PFSK-1 (cell line): Measurements from ENCODE around the gene VAT1.

ENCODE experiments used
- FOXP2 ChIP-seq: optimal IDR thresholded peaks from 2 replicates; pipeline ENCODE3; 2011; ENCODE audit warnings: borderline replicate concordance, control low read depth, inconsistent platforms; ENCODE audit not compliant: insufficient read depth; ENCODE audit errors: extremely low read length, extremely low read depth
- POLR2AphosphoS5 ChIP-seq: IDR thresholded peaks from 2 replicates; pipeline ENCODE4 v1.6.1; 2012; ENCODE audit warnings: low read depth, mild to moderate bottlenecking, control low read depth, low read length, moderate library complexity
- SIN3A ChIP-seq: IDR thresholded peaks from 2 replicates; pipeline ENCODE4 v1.6.1; 2012; ENCODE audit warnings: mild to moderate bottlenecking, low read length, moderate library complexity, borderline replicate concordance; ENCODE audit not compliant: insufficient read depth
- TAF1 ChIP-seq: IDR thresholded peaks from 2 replicates; pipeline ENCODE4 v1.6.1; 2012; ENCODE audit warnings: low read length, control low read depth, borderline replicate concordance; ENCODE audit not compliant: insufficient read depth
- TF ChIP-seq, protein P1 (sequence below), 2 experiments: IDR thresholded peaks; 2 replicates each; pipeline versions ENCODE4 v1.6.1 to v1.8.0; 2011 to 2012; ENCODE audit warnings: low read depth in 2 of 2, low read length in 2 of 2, control low read depth in 1 of 2, inconsistent platforms in 1 of 2, mild to moderate bottlenecking in 1 of 2, moderate library complexity in 1 of 2; ENCODE audit not compliant: insufficient read depth in 1 of 2

The VAT1 gene

GRCh38 chr17:43003542-43004172, 18.5 kb downstream of the VAT1 start:
- TF ChIP-seq TAF1 = no peak
- TF ChIP-seq POLR2AphosphoS5 = no peak; the same call in none of the 2 replicates
- no peak for TF ChIP-seq FOXP2
- no peak; the same call in 1 of the 2 replicates for TF ChIP-seq SIN3A
- TF ChIP-seq, protein P1, sequence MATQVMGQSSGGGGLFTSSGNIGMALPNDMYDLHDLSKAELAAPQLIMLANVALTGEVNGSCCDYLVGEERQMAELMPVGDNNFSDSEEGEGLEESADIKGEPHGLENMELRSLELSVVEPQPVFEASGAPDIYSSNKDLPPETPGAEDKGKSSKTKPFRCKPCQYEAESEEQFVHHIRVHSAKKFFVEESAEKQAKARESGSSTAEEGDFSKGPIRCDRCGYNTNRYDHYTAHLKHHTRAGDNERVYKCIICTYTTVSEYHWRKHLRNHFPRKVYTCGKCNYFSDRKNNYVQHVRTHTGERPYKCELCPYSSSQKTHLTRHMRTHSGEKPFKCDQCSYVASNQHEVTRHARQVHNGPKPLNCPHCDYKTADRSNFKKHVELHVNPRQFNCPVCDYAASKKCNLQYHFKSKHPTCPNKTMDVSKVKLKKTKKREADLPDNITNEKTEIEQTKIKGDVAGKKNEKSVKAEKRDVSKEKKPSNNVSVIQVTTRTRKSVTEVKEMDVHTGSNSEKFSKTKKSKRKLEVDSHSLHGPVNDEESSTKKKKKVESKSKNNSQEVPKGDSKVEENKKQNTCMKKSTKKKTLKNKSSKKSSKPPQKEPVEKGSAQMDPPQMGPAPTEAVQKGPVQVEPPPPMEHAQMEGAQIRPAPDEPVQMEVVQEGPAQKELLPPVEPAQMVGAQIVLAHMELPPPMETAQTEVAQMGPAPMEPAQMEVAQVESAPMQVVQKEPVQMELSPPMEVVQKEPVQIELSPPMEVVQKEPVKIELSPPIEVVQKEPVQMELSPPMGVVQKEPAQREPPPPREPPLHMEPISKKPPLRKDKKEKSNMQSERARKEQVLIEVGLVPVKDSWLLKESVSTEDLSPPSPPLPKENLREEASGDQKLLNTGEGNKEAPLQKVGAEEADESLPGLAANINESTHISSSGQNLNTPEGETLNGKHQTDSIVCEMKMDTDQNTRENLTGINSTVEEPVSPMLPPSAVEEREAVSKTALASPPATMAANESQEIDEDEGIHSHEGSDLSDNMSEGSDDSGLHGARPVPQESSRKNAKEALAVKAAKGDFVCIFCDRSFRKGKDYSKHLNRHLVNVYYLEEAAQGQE (IDR thresholded peaks at IDR 0.05; ENCODE audit: insufficient read depth in 1 of 2, low read depth in 2 of 2, low read length in 2 of 2) = no peak

DNA sequence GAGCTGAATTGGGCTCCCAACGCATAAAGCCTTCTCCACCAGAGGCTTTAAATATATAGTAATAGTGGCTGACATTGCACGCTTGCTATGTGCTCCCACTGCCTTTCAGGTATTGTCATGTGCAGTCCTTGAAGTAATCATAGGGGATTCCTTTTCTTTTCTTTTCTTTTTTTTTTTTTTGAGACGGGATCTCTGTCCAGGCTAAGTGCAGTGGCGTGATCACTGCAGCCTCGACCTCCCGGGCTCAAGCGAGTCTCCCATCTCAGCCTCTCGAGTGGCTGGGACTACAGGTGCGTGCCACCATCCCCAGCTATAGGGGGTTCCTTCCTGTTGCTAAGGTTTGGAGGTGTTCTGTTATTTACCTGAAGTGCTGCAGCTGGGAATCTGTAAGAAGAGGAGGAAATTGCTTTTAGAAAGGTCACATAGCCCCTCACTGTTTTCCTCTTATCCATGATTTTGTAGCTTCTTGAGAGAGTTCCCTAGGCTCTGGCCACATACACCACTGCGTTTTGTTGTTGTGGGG, 23.1 kb downstream of the VAT1 start:
- TF ChIP-seq, protein P1 (IDR thresholded peaks at IDR 0.05; ENCODE audit: insufficient read depth in 1 of 2, low read depth in 2 of 2, low read length in 2 of 2) = no peak
- TF ChIP-seq TAF1 = no peak

GRCh38 chr17:42997984-42998938, 23.9 kb downstream of the VAT1 start, which contains the start of gene RPL27:
TSS of gene RPL27 (plus strand) at chr17:42998419. CDS start at chr17:42998751, 332 bp downstream.
- TF ChIP-seq TAF1 (peak; percentile 99), FOXP2 (peak; percentile 91), POLR2AphosphoS5 (peak; percentile 98), SIN3A (no peak)
- TF ChIP-seq, protein P1 (IDR thresholded peaks at IDR 0.05; ENCODE audit: insufficient read depth in 1 of 2, low read depth in 2 of 2, low read length in 2 of 2) = peak in 1 of 2 experiments; percentile 72; a peak in 2 of 4 replicates

- TF ChIP-seq SIN3A = no peak
Measured at GRCh38 chr17:42997390-42997983, 24.7 kb downstream of the VAT1 start.

DNA sequence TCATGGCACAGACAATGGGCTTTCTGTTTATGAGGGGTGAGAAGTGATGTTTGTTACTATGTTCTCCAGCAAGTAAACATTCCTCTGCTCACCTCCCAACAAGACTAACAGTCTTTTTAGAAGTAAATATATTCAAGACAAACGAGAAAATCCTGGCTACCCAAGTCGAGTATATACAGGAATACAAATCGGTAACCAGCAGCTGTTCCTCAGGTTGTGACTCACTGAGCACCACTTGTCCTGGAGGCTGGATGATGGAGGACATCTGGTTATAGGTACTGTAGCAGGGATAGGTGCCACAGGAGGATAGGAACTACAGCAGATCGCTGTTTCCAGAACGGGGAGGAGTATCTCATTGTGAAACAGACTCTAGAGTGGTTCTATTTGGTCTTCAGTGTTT, 29.3 kb downstream of the VAT1 start:
- TF ChIP-seq FOXP2 = no peak
- no peak for TF ChIP-seq TAF1
- TF ChIP-seq, protein P1 (IDR thresholded peaks at IDR 0.05; ENCODE audit: insufficient read depth in 1 of 2, low read depth in 2 of 2, low read length in 2 of 2) = no peak
- TF ChIP-seq SIN3A = no peak
